HepG2 (cell line): ENCODE measurements around the gene PSD. TPM values are rescaled to one million over a fixed set of nuclear protein-coding genes. Genes with fewer than 3 reads are reported as not detected.

Experiments used
- FOXO1 ChIP-seq: sonication (generic); formaldehyde crosslinking; IDR thresholded peaks from 2 replicates; pipeline ENCODE4 v1.4.0; 2020; ENCODE audit warnings: missing genetic modification reagents
- HDAC1 ChIP-seq: sonication (generic); formaldehyde crosslinking; IDR thresholded peaks from 2 replicates; pipeline ENCODE4 v1.5.1; 2020; ENCODE audit warnings: mild to moderate bottlenecking, missing genetic modification reagents
- MAZ ChIP-seq, 2 experiments: sonication (generic) in 1 of 2; formaldehyde crosslinking in 1 of 2; IDR thresholded peaks; 2 replicates each; pipeline versions ENCODE4 v1.5.0 to v1.6.1; 2012 to 2020; ENCODE audit warnings: low read depth in 2 of 2, mild to moderate bottlenecking in 2 of 2, borderline replicate concordance in 1 of 2, improper control_type of control experiment in 1 of 2, low read length in 1 of 2, missing genetic modification reagents in 1 of 2, moderate library complexity in 1 of 2
- RAD21 ChIP-seq: fragments of 450-650 bp; formaldehyde crosslinking; IDR thresholded peaks from 2 replicates; pipeline ENCODE4 v1.5.0; 2020; ENCODE audit warnings: mild to moderate bottlenecking
- SPEN ChIP-seq: sonication (generic); formaldehyde crosslinking; IDR thresholded peaks from 2 replicates; pipeline ENCODE4 v1.5.1; 2020; ENCODE audit warnings: low read depth, mild to moderate bottlenecking, missing genetic modification reagents
- UBTF ChIP-seq: sonication (generic); formaldehyde crosslinking; IDR thresholded peaks from 2 replicates; pipeline ENCODE4 v1.4.0; 2020; ENCODE audit warnings: mild to moderate bottlenecking, missing genetic modification reagents
- ZFP37 ChIP-seq: sonication (generic); formaldehyde crosslinking; IDR thresholded peaks from 2 replicates; pipeline ENCODE4 v1.4.0; 2020; ENCODE audit warnings: missing genetic modification reagents, borderline replicate concordance
- ZNF776 ChIP-seq: sonication (generic); formaldehyde crosslinking; IDR thresholded peaks from 2 replicates; pipeline ENCODE4 v1.4.0; 2020; ENCODE audit warnings: mild to moderate bottlenecking, missing genetic modification reagents
- polyA plus RNA-seq, 8 experiments: library from polyadenylated mRNA; depleted of rRNA in 3 of 8; stranded (reverse) in 7 of 8; unstranded in 1 of 8; fragments of >200 nt; fragmentation: Illumina TruSeq in 4 of 8; extraction: Trizol in 4 of 8; gene quantifications; 2 replicates each; pipeline versions ENCODE4 v1.2.1 to v1.2.3, GENCODE V29; 2011 to 2016; ENCODE audit warnings: low read depth in 4 of 8, missing spikeins in 1 of 8, mixed read lengths in 1 of 8; ENCODE audit not compliant: insufficient read depth in 1 of 8
- total RNA-seq, 5 experiments: library from RNA; depleted of rRNA; stranded (reverse); fragments of >200 nt; fragmentation: Illumina TruSeq; extraction: Trizol; gene quantifications; 2 replicates each; pipeline ENCODE4 v1.2.3, GENCODE V29; 2016; ENCODE audit warnings: low read depth in 1 of 5
- TF ChIP-seq, protein P1 (sequence below): IDR thresholded peaks from 2 replicates; pipeline ENCODE4 v1.6.1; 2018; ENCODE audit warnings: missing genetic modification reagents, mild to moderate bottlenecking, missing compliant biosample characterization
- TF ChIP-seq, protein P2 (sequence below): sonication (generic); formaldehyde crosslinking; IDR thresholded peaks from 2 replicates; pipeline ENCODE4 v1.5.0; 2020; ENCODE audit warnings: mild to moderate bottlenecking, low read depth, missing genetic modification reagents, borderline replicate concordance
- TF ChIP-seq, protein P3 (sequence below): IDR thresholded peaks from 2 replicates; pipeline ENCODE4 v1.6.1; 2012; ENCODE audit warnings: low read length, improper control_type of control experiment
- TF ChIP-seq, protein P4 (sequence below): sonication (generic); formaldehyde crosslinking; IDR thresholded peaks from 2 replicates; pipeline ENCODE4 v1.4.0; 2020; ENCODE audit warnings: missing genetic modification reagents, low read depth, mild to moderate bottlenecking, borderline replicate concordance
- TF ChIP-seq, protein P5 (sequence below): sonication (generic); formaldehyde crosslinking; IDR thresholded peaks from 2 replicates; pipeline ENCODE4 v1.4.0; 2020; ENCODE audit warnings: missing genetic modification reagents
- TF ChIP-seq, protein P6 (sequence below): sonication (generic); formaldehyde crosslinking; IDR thresholded peaks from 2 replicates; pipeline ENCODE4 v1.5.1; 2020; ENCODE audit warnings: missing genetic modification reagents, mild to moderate bottlenecking, borderline replicate concordance

Gene PSD
- total and polyA plus RNA-seq, 2 of the 13 experiments (the other 11 are each of a cell fraction or from before 2014, with no cell fraction given) = 0.35 to 0.58 TPM

DNA sequence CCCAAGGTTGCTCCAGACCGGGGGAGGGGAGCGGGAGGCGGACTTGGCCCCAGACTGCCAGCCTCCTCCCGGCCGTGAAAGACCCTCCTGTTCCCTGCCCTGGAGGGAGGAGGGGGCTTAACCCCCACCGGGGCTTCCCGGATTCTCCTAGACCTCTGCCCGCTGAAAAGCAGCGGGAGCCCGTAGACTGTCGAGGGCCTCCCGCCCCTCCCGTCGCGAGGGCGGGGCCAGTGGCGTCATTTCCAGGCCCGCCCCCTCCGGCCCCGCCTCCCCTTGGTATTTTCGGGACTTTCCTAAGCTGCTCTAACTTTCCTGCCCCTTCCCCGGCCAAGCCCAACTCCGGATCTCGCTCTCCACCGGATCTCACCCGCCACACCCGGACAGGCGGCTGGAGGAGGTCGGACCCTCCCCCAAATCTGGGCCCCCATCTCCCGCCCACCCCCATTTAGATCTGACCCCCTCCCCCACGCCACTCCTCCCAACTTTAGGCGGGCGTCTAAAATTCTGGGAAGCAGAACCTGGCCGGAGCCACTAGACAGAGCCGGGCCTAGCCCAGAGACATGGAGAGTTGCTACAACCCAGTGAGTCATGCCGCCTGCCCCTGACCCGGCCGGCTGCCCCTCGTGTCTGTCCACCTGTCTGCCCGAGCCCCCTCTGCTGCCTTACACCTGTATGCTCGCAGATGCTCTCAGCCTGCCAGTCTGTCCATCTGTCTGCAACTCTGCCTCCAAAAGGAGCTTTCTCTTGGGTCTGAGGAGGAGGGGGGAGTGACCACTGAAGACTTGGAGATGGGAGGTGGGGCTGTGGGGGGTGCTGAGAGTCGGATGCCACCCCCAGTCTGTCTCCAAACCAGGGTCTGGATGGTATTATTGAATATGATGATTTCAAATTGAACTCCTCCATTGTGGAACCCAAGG, 22.9 kb downstream of the PSD start, which contains the start of gene NFKB2 (continued):
- TF ChIP-seq, protein P1, sequence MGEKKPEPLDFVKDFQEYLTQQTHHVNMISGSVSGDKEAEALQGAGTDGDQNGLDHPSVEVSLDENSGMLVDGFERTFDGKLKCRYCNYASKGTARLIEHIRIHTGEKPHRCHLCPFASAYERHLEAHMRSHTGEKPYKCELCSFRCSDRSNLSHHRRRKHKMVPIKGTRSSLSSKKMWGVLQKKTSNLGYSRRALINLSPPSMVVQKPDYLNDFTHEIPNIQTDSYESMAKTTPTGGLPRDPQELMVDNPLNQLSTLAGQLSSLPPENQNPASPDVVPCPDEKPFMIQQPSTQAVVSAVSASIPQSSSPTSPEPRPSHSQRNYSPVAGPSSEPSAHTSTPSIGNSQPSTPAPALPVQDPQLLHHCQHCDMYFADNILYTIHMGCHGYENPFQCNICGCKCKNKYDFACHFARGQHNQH (CRISPR knock-in tag) = no peak
- TF ChIP-seq HDAC1 (peak; percentile 15; the same call in 1 of the 2 replicates), ZFP37 (CRISPR knock-in tag) (no peak), ZNF776 (no peak), UBTF (CRISPR knock-in tag) (no peak; the same call in 1 of the 2 replicates), FOXO1 (CRISPR knock-in tag) (no peak), SPEN (CRISPR knock-in tag) (peak; percentile 22; the same call in 1 of the 2 replicates), RAD21 (CRISPR knock-in tag) (no peak), MAZ (IDR thresholded peaks at IDR 0.05; ENCODE audit: borderline replicate concordance, low read depth, low read length) (peak; percentile 100), MAZ (CRISPR knock-in tag; IDR thresholded peaks at IDR 0.05; ENCODE audit: low read depth) (peak; percentile 90)
- TF ChIP-seq, protein P2, sequence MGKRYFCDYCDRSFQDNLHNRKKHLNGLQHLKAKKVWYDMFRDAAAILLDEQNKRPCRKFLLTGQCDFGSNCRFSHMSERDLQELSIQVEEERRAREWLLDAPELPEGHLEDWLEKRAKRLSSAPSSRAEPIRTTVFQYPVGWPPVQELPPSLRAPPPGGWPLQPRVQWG (CRISPR knock-in tag) = no peak
- TF ChIP-seq, protein P3, sequence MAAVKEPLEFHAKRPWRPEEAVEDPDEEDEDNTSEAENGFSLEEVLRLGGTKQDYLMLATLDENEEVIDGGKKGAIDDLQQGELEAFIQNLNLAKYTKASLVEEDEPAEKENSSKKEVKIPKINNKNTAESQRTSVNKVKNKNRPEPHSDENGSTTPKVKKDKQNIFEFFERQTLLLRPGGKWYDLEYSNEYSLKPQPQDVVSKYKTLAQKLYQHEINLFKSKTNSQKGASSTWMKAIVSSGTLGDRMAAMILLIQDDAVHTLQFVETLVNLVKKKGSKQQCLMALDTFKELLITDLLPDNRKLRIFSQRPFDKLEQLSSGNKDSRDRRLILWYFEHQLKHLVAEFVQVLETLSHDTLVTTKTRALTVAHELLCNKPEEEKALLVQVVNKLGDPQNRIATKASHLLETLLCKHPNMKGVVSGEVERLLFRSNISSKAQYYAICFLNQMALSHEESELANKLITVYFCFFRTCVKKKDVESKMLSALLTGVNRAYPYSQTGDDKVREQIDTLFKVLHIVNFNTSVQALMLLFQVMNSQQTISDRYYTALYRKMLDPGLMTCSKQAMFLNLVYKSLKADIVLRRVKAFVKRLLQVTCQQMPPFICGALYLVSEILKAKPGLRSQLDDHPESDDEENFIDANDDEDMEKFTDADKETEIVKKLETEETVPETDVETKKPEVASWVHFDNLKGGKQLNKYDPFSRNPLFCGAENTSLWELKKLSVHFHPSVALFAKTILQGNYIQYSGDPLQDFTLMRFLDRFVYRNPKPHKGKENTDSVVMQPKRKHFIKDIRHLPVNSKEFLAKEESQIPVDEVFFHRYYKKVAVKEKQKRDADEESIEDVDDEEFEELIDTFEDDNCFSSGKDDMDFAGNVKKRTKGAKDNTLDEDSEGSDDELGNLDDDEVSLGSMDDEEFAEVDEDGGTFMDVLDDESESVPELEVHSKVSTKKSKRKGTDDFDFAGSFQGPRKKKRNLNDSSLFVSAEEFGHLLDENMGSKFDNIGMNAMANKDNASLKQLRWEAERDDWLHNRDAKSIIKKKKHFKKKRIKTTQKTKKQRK = no peak
- TF ChIP-seq, protein P4, sequence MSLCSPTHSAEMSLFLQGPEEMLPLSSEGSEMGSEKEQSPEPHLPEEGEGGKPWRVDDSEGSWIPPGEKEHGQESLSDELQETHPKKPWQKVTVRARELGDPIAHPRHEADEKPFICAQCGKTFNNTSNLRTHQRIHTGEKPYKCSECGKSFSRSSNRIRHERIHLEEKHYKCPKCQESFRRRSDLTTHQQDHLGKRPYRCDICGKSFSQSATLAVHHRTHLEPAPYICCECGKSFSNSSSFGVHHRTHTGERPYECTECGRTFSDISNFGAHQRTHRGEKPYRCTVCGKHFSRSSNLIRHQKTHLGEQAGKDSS = no peak
- TF ChIP-seq, protein P5, sequence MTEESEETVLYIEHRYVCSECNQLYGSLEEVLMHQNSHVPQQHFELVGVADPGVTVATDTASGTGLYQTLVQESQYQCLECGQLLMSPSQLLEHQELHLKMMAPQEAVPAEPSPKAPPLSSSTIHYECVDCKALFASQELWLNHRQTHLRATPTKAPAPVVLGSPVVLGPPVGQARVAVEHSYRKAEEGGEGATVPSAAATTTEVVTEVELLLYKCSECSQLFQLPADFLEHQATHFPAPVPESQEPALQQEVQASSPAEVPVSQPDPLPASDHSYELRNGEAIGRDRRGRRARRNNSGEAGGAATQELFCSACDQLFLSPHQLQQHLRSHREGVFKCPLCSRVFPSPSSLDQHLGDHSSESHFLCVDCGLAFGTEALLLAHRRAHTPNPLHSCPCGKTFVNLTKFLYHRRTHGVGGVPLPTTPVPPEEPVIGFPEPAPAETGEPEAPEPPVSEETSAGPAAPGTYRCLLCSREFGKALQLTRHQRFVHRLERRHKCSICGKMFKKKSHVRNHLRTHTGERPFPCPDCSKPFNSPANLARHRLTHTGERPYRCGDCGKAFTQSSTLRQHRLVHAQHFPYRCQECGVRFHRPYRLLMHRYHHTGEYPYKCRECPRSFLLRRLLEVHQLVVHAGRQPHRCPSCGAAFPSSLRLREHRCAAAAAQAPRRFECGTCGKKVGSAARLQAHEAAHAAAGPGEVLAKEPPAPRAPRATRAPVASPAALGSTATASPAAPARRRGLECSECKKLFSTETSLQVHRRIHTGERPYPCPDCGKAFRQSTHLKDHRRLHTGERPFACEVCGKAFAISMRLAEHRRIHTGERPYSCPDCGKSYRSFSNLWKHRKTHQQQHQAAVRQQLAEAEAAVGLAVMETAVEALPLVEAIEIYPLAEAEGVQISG (CRISPR knock-in tag) = no peak
- TF ChIP-seq, protein P6, sequence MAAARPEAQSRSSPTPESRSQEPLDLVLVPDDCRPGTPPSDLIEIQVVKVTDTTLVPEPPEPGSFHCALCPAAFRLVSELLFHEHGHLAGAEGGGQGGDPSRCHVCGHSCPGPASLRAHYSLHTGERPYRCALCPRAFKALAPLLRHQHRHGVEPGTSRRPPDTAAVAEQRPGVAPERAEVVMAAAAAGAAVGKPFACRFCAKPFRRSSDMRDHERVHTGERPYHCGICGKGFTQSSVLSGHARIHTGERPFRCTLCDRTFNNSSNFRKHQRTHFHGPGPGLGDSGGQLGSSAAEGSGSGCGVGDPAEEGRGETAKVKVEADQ (CRISPR knock-in tag) = no peak
